ENCODE measurements around the gene PDE4B.

DNA sequence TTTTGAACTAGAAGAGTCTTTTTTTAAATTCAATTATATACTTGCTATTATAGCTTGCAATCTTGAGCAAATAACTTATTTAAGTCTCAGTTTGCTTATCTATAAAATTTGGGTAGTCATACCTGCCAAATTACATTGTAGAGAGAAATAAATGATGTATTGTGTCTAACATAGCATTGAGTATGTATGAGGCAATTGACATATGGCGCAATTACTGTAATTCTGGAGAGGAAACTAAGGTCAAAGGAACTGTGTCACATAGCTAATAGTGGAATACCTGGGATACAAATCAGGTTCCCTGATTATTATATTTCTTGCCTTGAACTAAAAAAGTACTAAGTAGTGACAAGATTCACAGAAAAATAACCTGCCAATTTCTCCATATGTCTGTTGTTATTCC is 302.5 kb downstream of the PDE4B start:
- TF ChIP-seq, protein P1, sequence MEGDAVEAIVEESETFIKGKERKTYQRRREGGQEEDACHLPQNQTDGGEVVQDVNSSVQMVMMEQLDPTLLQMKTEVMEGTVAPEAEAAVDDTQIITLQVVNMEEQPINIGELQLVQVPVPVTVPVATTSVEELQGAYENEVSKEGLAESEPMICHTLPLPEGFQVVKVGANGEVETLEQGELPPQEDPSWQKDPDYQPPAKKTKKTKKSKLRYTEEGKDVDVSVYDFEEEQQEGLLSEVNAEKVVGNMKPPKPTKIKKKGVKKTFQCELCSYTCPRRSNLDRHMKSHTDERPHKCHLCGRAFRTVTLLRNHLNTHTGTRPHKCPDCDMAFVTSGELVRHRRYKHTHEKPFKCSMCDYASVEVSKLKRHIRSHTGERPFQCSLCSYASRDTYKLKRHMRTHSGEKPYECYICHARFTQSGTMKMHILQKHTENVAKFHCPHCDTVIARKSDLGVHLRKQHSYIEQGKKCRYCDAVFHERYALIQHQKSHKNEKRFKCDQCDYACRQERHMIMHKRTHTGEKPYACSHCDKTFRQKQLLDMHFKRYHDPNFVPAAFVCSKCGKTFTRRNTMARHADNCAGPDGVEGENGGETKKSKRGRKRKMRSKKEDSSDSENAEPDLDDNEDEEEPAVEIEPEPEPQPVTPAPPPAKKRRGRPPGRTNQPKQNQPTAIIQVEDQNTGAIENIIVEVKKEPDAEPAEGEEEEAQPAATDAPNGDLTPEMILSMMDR (IDR thresholded peaks at IDR 0.05): no peak
- no peak for TF ChIP-seq POLR2A (IDR thresholded peaks at IDR 0.05)
